CD4-positive, alpha-beta T cell treated with Interleukin-2 at 100 ng/mL for 4 hours (primary cell): ENCODE measurements around the gene PCSK2.
"Not testable (repeated sequence)": the region's sequence is repeated elsewhere in the genome, so short reads cannot be mapped to it uniquely, and the experiment has no call there.

Experiments used
- DNase-seq: peaks from one replicate; pipeline ENCODE4 v3.0.0-alpha.2; 2020; ENCODE audit warnings: low spot score

The PCSK2 gene, protein sequence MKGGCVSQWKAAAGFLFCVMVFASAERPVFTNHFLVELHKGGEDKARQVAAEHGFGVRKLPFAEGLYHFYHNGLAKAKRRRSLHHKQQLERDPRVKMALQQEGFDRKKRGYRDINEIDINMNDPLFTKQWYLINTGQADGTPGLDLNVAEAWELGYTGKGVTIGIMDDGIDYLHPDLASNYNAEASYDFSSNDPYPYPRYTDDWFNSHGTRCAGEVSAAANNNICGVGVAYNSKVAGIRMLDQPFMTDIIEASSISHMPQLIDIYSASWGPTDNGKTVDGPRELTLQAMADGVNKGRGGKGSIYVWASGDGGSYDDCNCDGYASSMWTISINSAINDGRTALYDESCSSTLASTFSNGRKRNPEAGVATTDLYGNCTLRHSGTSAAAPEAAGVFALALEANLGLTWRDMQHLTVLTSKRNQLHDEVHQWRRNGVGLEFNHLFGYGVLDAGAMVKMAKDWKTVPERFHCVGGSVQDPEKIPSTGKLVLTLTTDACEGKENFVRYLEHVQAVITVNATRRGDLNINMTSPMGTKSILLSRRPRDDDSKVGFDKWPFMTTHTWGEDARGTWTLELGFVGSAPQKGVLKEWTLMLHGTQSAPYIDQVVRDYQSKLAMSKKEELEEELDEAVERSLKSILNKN

GRCh38 chr20:17226410-17227218 is at the start of gene PCSK2:
Gene PCSK2, plus strand, starts transcription at chr20:17227040. Its CDS starts 266 bp downstream, at chr20:17227306.
- no peak for DNase-seq

DNA sequence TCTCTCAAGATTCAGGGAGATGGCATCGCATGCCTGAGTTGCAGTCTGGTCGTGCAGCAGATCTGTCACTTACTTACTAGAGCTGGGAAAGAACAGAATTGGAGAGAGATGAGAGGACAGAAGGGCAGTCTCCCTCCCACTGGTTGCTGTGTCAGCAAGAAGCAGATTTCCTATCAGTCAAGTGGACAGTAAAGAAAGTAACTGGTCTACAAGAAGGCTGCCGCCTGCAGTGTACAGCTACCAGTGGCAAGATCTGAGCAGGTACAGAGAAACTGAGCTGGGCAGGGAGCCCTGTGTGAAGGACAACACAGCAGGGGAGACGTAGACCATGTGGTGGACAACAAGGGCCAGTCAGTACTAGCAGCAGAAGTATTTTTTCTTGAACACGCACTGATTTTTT is 49.5 kb upstream of the PCSK2 start:
- DNase-seq, result no peak

- DNase-seq, result no peak
Observed at GRCh38 chr20:17179840-17180239, 47.0 kb upstream of the PCSK2 start.

DNA sequence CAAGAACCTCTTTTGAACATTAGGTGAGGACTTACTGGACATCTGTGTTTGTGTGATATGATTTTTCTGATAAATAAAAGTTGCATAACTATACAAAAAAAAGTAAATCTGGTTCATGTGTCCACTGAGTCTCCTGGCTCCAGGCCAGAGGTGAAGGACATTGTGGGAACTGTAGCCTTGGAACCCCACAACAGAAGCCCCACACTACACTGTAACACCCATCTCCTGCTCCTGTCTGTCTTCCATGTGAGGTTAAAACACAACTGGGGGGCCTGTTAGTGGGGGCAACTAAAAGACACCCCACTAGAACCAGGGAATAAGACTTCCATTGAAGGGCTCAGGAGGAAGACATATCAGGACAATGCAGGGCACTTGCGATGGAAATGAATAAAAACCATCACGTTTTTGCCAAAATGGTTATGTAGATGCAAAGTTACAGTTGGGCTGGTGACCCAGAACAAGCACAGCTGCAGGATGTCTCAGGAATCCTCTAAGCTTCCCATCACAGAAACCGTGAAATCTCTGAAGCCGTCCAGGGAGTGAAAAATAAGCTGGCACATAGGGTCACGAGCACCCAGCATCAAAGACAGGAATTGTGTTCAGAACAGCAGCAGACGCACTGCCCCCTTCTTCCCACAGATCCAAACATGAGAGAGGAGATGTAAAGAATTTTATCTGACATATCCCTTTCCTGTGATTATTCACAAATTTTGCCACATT is 36.7 kb upstream of the PCSK2 start:
- DNase-seq, result no peak

- no peak for DNase-seq
Observed at GRCh38 chr20:17197041-17197440, 29.8 kb upstream of the PCSK2 start.

GRCh38 chr20:17202030-17202429 is 24.8 kb upstream of the PCSK2 start:
- no peak for DNase-seq

DNA sequence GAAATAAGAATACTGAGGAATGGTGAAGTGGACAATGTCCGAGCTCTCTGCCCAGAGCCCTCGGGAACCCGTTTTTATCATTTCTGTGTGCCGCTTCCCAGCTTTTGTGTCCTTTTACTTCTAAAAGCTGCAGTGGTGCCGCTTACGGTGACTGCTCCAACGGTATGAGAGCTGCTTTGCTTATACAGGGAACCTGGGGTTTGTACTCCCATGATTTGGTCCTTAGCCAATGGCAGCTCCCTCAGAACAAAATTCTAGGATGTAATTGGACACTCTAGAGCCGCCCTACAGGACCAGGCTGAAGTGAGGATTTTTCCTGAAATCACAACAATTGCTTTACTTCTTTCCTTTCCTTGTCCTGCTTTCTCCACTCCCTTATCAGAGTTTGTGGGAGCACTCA is 24.2 kb upstream of the PCSK2 start:
- no peak for DNase-seq

GRCh38 chr20:17205084-17205813 is 21.6 kb upstream of the PCSK2 start:
- DNase-seq, result no peak

DNA sequence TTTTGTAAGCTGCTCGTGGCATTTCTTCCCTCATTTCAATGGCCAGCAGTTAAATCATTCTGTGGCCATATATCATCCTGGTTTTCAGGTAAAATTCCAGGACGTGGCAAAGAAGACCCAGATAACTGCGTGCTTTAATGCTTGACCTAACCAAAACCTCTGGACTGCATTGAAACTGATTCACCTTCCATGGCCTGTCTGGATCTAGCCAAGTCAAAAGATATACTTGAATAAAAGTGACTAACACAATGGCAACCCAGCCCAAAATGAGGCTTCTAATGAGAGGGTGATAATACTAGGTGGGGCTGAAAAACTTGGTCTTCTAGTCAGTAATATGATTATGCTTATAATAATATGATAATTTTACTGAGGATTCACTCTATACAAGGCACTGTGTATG is 16.5 kb upstream of the PCSK2 start:
- no peak for DNase-seq

DNA sequence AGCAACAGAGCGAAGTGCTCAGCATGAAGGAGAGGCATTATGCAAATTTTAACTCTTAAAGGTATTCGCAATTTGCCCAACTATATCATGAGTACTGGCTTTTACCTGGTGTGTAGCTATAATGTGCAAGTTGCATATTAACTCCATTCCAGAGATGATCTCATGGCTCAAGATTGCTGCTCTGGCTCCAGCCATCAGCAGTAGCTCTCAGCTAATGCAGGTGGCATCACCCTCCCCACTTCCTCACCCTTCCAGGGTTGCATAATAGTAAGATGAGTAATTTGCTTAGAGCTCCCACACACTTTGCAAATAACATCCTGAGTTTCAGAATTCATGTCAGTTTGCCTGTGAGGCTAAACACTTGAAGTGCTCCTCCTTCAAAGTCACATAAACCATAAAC is 15.9 kb upstream of the PCSK2 start:
- no peak for DNase-seq

DNA sequence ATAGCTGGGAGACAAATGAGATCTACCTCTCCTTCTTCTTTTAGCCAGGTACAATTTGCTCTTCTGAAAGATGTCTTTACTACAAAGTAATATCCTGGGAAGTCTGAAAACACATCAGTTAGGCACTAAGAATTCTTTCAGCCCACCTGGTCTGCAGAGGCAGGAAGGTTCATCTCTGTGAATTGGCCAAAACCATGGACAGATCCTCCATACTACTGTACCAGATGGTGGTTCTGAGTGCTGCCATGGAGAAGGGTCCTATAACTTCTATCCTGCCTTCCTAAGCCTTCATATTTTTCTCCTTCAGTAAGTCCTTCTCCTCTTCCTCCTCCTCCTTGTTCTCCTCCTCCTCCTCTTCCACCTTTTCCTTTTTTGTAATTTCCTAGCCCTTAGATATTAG is 11.7 kb upstream of the PCSK2 start:
- DNase-seq, result no peak

- DNase-seq, result not testable (repeated sequence)
Observed at GRCh38 chr20:17219856-17220255, 7.0 kb upstream of the PCSK2 start.

DNA sequence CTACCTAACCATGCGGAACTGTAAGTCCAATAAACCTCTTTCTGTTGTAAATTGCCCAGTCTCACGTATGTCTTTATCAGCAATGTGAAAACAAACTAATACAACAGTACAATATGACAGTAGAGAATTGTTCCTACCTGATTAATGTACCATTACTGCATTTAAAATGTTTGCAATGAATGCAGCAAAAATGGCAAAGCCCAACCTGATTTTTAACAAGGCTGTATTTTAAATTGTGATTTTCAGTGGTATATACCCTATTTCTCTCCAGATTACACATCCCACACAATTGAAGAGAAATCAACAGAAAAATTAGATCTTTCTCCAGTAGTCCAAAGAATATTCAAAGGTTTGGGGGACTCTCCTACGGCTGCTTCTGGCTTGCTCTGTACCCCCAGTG is 3.3 kb upstream of the PCSK2 start:
- no peak for DNase-seq

DNA sequence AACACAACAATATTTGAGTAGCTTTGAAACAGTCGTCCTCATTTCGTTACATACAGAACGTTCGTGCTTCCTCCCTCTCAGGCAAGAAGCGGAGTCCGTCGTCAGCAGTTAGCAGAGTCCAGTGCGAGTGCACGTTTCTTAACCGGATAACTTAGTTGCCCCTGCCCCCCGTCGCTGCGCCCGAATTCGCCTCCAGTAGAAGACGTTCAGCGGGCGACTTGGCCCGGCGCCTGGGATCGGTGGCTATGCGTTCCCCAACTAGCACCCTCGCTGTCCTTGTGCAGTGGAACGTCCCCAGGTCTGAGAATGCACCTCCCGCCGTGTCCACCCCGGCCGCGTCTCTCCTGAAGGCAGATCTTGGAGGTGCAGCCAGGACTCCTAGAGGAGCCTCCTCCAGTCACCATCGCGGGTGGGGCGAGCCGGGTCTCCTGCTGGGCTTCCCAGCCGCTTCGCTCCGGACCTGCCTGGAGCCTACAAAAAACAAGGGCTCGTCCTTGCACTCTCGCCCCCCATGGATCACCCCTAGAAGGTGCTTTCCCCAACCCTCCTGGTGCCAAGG is 910 bp upstream of the PCSK2 start:
- DNase-seq, result no peak

GRCh38 chr20:17227219-17227575 is 357 bp downstream of the PCSK2 start:
- no peak for DNase-seq

DNA sequence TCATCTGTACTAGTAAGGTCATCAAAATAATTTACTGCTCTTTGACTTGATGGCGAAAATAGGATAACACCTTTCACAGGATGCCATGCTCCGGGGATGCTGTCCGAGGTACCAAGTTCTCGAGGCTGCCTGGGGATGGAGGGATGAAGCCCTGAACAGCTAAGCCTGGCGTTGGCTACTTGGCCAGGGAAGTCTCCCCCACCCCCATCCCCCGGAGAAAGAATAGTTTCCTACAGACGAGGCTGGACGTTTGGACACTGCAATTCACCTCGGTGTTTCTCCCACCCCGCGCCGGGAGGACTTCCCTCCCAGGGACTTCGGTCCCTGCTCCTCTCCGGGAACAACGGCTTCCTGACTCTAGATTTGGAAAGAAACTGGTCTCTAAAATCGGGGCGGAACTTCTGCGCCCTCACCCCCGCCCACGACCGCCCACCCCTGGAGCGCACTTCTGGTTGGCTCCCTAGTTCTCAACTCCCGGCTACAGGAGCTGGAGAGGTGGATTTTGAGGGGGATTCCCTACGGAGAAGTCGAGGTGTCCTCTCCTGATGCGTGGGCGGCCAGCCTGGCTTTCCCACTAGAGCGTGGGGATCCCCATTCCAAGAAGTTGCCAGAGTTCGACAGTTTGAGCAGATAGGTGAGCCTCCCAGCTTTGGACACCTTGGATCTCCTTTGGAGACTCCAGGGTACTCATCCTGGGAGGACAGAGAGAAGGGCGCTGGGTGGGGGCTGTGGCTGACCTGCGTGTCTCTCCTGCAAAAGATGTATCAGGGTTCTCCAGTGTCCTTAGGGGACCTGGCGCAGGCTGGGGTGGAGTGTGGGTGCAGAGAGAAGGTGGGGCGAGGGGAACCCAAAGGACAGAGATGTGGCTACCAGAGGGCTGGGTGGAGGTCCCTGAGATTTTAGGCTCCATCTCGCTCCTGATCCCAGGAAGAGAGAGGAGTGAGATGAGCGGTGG is 1.1 kb downstream of the PCSK2 start:
- no peak for DNase-seq

DNA sequence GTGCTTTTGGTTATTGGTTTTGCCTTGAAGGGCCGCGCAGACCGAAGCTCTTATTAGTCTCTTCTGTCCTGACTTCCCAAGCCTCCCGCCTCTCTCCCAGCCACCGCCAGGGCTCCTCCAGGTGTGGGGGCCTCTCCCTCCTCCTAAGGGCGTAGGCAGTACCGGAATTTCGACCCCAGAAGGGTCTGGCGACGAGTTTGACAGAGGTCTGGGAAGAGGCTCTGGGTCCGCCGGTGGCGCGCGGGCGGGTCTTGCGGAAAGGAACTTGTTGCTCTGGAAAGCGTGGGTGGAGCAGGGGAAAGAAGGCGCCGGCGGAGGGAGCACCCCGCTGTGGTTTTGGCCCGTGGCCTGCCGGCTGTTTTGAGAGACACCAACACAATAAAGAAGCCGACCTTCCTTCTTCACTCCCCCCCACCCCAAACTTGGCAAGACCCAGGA is 1.8 kb downstream of the PCSK2 start:
- DNase-seq, result no peak

DNA sequence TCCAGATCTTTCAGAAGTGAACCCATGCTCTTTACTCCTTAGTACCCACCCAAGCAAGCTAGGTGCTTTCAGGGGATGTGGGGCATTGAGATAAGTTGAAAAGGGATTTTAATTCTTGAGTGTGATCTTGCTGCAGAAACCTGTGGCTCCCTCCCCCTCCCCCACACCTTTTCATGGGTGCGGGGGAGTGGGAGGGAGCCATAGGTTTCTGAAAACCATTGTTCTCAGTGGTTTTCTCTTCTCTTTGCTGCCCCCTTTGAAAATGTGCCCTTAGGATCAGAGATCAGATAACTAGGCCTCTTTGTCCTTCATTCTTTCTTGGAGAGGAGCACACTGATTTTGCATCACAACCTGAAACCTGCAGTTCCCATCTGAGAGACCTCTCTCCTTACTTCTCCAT is 2.4 kb downstream of the PCSK2 start:
- DNase-seq, result no peak

GRCh38 chr20:17233626-17234025 is 6.8 kb downstream of the PCSK2 start:
- DNase-seq, result no peak

GRCh38 chr20:17236766-17237165 is 9.9 kb downstream of the PCSK2 start:
- DNase-seq, result no peak
